HepG2 (cell line): Measurements from ENCODE around the gene PTH1R. TPM values are rescaled to one million over a fixed set of nuclear protein-coding genes. Genes with fewer than 3 reads are reported as not detected.

Experiments
- ATAC-seq: fragments of 200-7000 bp; cut with Tn5 transposase; 3 replicates; pipeline ENCODE4 v1.9.1; 2020; ENCODE audit warnings: mild to moderate bottlenecking, moderate library complexity
- BruUV-seq: library from RNA; stranded (reverse); fragments of 400-500 nt; replicated peaks from 2 replicates; lab custom pipeline; 2021; lab: Mats Ljungman, UMichigan
- CTCF ChIA-PET: fragments of 300-600 bp; formaldehyde crosslinking; extraction: SDS; loops from one replicate; lab custom pipeline; 2021; ENCODE audit warnings: low total read pairs, inconsistent platforms, low intra/inter-chr PET ratio; lab: Yijun Ruan, JAX
- POLR2A ChIA-PET: fragments of 350-600 bp; sonication (Branson Sonifier 250); formaldehyde crosslinking; loops from one replicate; lab custom pipeline; 2020; ENCODE audit warnings: antibody characterized with exemption, inconsistent platforms; lab: Yijun Ruan, JAX
- DNase-seq: peaks from one replicate; pipeline ENCODE4 v3.0.0-alpha.2; 2015; ENCODE audit warnings: low spot score
- FAIRE-seq: peaks from 3 replicates; lab custom pipeline; 2011; peaks lifted over from hg19 to GRCh38; lab: Jason Lieb, UNC
- H2AFZ ChIP-seq: one replicate; pipeline ENCODE4 v1.6.1; 2011; ENCODE audit warnings: low read length, inconsistent platforms
- H3K27ac ChIP-seq: fragments of 300-600 bp; 3 replicates; pipeline ENCODE4 v1.8.0; 2011; ENCODE audit warnings: mixed run types, mild to moderate bottlenecking, mixed read lengths, low read length, inconsistent platforms; ENCODE audit not compliant: insufficient read depth; ENCODE audit errors: extremely low read length
- H3K27me3 ChIP-seq, 2 experiments: fragments of 200-600 bp in 1 of 2; 2 replicates in 1 of 2; 3 replicates in 1 of 2; pipeline versions ENCODE4 v1.6.0 to v1.8.0; 2011; ENCODE audit warnings: low read length in 2 of 2, mild to moderate bottlenecking in 2 of 2, moderate library complexity in 2 of 2, inconsistent platforms in 1 of 2; ENCODE audit not compliant: insufficient read depth in 2 of 2, control insufficient read depth in 1 of 2
- H3K36me3 ChIP-seq, 2 experiments: fragments of 200-600 bp in 1 of 2; replicated peaks in 1 of 2; 2 replicates in 1 of 2; 3 replicates in 1 of 2; pipeline versions ENCODE4 v1.5.1 to v1.8.0; 2011; ENCODE audit warnings: low read length in 2 of 2, inconsistent platforms in 1 of 2; ENCODE audit not compliant: insufficient read depth in 2 of 2, control insufficient read depth in 1 of 2
- H3K4me1 ChIP-seq: 2 replicates; pipeline ENCODE4 v1.5.1; 2012; ENCODE audit warnings: low read length, inconsistent platforms; ENCODE audit not compliant: insufficient read depth
- H3K4me2 ChIP-seq: 2 replicates; pipeline ENCODE4 v1.6.0; 2011; ENCODE audit warnings: low read depth, low read length, inconsistent platforms
- H3K4me3 ChIP-seq, 3 experiments: fragments of 200-600 bp in 1 of 3; sonication (generic), shearing (Covaris generic) in 1 of 3; replicated peaks in 1 of 3; 2 replicates each; pipeline ENCODE4 v1.5.1; 2011 to 2016; ENCODE audit warnings: low read length in 3 of 3, inconsistent platforms in 2 of 3, low read depth in 2 of 3, mild to moderate bottlenecking in 2 of 3, control low read depth in 1 of 3, mixed read lengths in 1 of 3; ENCODE audit not compliant: insufficient read depth in 1 of 3
- H3K79me2 ChIP-seq: one replicate; pipeline ENCODE4 v1.6.1; 2011; ENCODE audit warnings: low read length, inconsistent platforms; ENCODE audit not compliant: insufficient read depth
- H3K9ac ChIP-seq: 2 replicates; pipeline ENCODE4 v1.6.0; 2011; ENCODE audit warnings: mild to moderate bottlenecking, low read depth, low read length, inconsistent platforms; ENCODE audit not compliant: insufficient read depth
- H3K9me3 ChIP-seq: 2 replicates; pipeline ENCODE4 v1.5.1; 2012; ENCODE audit warnings: mild to moderate bottlenecking, low read length
- H4K20me1 ChIP-seq: 2 replicates; pipeline ENCODE4 v1.6.0; 2011; ENCODE audit warnings: inconsistent platforms, mild to moderate bottlenecking, low read length, moderate library complexity; ENCODE audit not compliant: insufficient read depth
- ESRRA ChIP-seq: sonication (generic); formaldehyde crosslinking; IDR thresholded peaks from 2 replicates; pipeline ENCODE4 v1.5.1; 2020; ENCODE audit warnings: mild to moderate bottlenecking, low read depth, missing genetic modification reagents
- FOSL1 ChIP-seq: sonication (generic); formaldehyde crosslinking; IDR thresholded peaks from 2 replicates; pipeline ENCODE4 v1.9.0; 2021; ENCODE audit warnings: missing genetic modification reagents, borderline replicate concordance
- HNF1A ChIP-seq, 2 experiments: sonication (generic) in 1 of 2; formaldehyde crosslinking in 1 of 2; IDR thresholded peaks; 2 replicates each; pipeline versions ENCODE4 v1.4.0 to v1.6.1; 2016 to 2020; ENCODE audit warnings: borderline replicate concordance in 1 of 2, low read depth in 1 of 2, mild to moderate bottlenecking in 1 of 2, missing genetic modification reagents in 1 of 2
- PLRG1 ChIP-seq: fragments of 450-650 bp; conservative IDR thresholded peaks from 2 replicates; pipeline ENCODE4 v1.6.1; 2016
- POLR2AphosphoS2 ChIP-seq: IDR thresholded peaks from 2 replicates; pipeline ENCODE4 v1.6.1; 2011; ENCODE audit warnings: low read depth, low read length, improper control_type of control experiment
- SRY ChIP-seq: sonication (generic); formaldehyde crosslinking; IDR thresholded peaks from 2 replicates; pipeline ENCODE4 v1.8.0; 2022; ENCODE audit warnings: mild to moderate bottlenecking, missing genetic modification reagents
- ZNF431 ChIP-seq: sonication (generic); formaldehyde crosslinking; IDR thresholded peaks from 2 replicates; pipeline ENCODE4 v1.9.0; 2022; ENCODE audit warnings: missing genetic modification reagents, low read depth, mild to moderate bottlenecking, borderline replicate concordance
- WGBS: methylation state at CpG from one replicate; pipeline ENCODE4 v1.1.6; 2017; ENCODE audit warnings: low lambda C conversion rate; 5-methylcytosine and 5-hydroxymethylcytosine counted together
- in situ Hi-C: cut with HindIII; loops from 2 replicates; pipeline ENCODE4 v1.10.0; 2017; ENCODE audit warnings: low pct_unique_long_range_greater_than_20kb; ENCODE audit not compliant: extremely low pct_ligation_motif_present
- intact Hi-C: fragments of 100-400 bp; cut with micrococcal nuclease; formaldehyde crosslinking; loops from one replicate; pipeline ENCODE4 v1.10.0; 2022; ENCODE audit not compliant: unreplicated experiment
- polyA plus RNA-seq, 8 experiments: library from polyadenylated mRNA; depleted of rRNA in 3 of 8; stranded (reverse) in 7 of 8; unstranded in 1 of 8; fragments of >200 nt; fragmentation: Illumina TruSeq in 4 of 8; extraction: Trizol in 4 of 8; gene quantifications; 2 replicates each; pipeline versions ENCODE4 v1.2.1 to v1.2.3, GENCODE V29; 2011 to 2016; ENCODE audit warnings: low read depth in 4 of 8, missing spikeins in 1 of 8, mixed read lengths in 1 of 8; ENCODE audit not compliant: insufficient read depth in 1 of 8
- total RNA-seq, 5 experiments: library from RNA; depleted of rRNA; stranded (reverse); fragments of >200 nt; fragmentation: Illumina TruSeq; extraction: Trizol; gene quantifications; 2 replicates each; pipeline ENCODE4 v1.2.3, GENCODE V29; 2016; ENCODE audit warnings: low read depth in 1 of 5
- TF ChIP-seq, protein P1 (sequence below): sonication (generic); formaldehyde crosslinking; IDR thresholded peaks from 2 replicates; pipeline ENCODE4 v1.5.0; 2020; ENCODE audit warnings: mild to moderate bottlenecking, missing genetic modification reagents, borderline replicate concordance
- TF ChIP-seq, protein P2 (sequence below): sonication (generic); formaldehyde crosslinking; IDR thresholded peaks from 2 replicates; pipeline ENCODE4 v1.9.0; 2021; ENCODE audit warnings: missing genetic modification reagents, mild to moderate bottlenecking, borderline replicate concordance
- TF ChIP-seq, protein P3 (sequence below): sonication (generic); formaldehyde crosslinking; IDR thresholded peaks from 2 replicates; pipeline ENCODE4 v1.4.0; 2020; ENCODE audit warnings: mild to moderate bottlenecking, missing genetic modification reagents
- TF ChIP-seq, protein P4 (sequence below): fragments of 450-650 bp; IDR thresholded peaks from 2 replicates; pipeline ENCODE4 v1.6.1; 2017

The PTH1R gene
- total and polyA plus RNA-seq, 2 of the 13 experiments (the other 11 are each of a cell fraction or from before 2014, with no cell fraction given), result not detected

DNA sequence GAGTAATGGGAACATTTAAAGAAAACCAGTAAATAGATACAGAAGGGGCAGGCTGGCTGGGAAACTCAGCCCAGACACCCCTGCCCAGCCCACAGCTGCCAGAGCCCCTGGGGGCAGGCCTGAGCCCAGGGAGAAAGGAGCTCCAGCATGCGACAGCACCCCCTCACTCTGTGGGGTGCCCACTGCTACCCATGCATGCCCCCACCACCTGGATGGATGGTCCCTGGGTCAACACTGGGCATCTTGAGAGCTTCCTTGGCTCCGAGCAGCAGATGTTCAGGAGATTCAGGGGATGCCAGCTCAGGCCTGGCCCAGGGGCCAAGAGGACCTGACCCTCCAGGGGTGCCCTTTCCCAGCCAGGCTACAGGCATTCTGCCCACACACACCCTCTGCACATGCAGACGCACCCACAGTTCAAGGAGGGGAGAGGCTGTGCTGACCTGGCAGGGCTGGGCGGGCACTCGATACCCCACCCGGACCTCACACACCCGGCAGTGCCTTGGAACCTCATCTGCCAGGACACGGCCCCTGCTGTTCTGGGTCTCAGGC, 31.5 kb downstream of the PTH1R start:
- intact Hi-C loops (loop anchor here (1.0 kb wide), 2 partner anchors 43 to 204 kb away; no protein-coding TSS in a partner anchor), in situ Hi-C loops (loop anchor here (5.0 kb wide), 2 partner anchors 42 to 197 kb away; no protein-coding TSS in a partner anchor)
- BruUV-seq, result no TSS peak
- peak; percentile 27 for ATAC-seq
- Histone ChIP-seq H3K9me3 (no peaks in the 10 kb centered on the region), H3K27ac (no peak overlapping the region), H3K4me3 (peak overlapping the region in 1 of 3 experiments; percentile 22; a peak in 1 of 6 replicates), H3K9ac (no peak overlapping the region), H4K20me1 (no peaks in the 10 kb centered on the region), H3K4me1 (peaks cover 10% of the 10 kb centered on the region), H3K79me2 (no peaks in the 10 kb centered on the region), H3K4me2 (peak overlapping the region; percentile 46), H2AFZ (no peak overlapping the region), H3K27me3 (peaks cover 0 to 30% of the 10 kb centered on the region in 2 experiments; a peak in 3 of 5 replicates), H3K36me3 (no peaks in the 10 kb centered on the region)
- ChIA-PET CTCF (interaction anchor here (1.5 to 3.3 kb wide), 2 partner anchors 42 to 204 kb away, joined by 15 to 17 read pairs; no protein-coding TSS in a partner anchor), POLR2A (no interaction called here)
- 33% methylated on average over 1 of the region's 8 CpGs for WGBS
- FAIRE-seq, result no peak
- no peak for DNase-seq
- TF ChIP-seq, protein P1, sequence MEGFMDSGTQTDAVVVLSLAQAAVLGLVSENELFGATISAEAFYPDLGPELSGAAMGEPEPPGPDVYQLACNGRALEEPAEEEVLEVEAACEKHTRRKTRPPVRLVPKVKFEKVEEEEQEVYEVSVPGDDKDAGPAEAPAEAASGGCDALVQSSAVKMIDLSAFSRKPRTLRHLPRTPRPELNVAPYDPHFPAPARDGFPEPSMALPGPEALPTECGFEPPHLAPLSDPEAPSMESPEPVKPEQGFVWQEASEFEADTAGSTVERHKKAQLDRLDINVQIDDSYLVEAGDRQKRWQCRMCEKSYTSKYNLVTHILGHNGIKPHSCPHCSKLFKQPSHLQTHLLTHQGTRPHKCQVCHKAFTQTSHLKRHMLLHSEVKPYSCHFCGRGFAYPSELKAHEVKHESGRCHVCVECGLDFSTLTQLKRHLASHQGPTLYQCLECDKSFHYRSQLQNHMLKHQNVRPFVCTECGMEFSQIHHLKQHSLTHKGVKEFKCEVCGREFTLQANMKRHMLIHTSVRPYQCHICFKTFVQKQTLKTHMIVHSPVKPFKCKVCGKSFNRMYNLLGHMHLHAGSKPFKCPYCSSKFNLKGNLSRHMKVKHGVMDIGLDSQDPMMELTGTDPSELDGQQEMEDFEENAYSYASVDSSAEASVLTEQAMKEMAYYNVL (CRISPR knock-in tag), result no peak
- no peak for TF ChIP-seq PLRG1
- TF ChIP-seq, protein P2, sequence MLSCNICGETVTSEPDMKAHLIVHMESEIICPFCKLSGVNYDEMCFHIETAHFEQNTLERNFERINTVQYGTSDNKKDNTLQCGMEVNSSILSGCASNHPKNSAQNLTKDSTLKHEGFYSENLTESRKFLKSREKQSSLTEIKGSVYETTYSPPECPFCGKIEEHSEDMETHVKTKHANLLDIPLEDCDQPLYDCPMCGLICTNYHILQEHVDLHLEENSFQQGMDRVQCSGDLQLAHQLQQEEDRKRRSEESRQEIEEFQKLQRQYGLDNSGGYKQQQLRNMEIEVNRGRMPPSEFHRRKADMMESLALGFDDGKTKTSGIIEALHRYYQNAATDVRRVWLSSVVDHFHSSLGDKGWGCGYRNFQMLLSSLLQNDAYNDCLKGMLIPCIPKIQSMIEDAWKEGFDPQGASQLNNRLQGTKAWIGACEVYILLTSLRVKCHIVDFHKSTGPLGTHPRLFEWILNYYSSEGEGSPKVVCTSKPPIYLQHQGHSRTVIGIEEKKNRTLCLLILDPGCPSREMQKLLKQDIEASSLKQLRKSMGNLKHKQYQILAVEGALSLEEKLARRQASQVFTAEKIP (CRISPR knock-in tag), result no peak
- no peak for TF ChIP-seq POLR2AphosphoS2
- TF ChIP-seq FOSL1 (CRISPR knock-in tag), result no peak
- no peak for TF ChIP-seq ZNF431 (CRISPR knock-in tag)
- TF ChIP-seq SRY (CRISPR knock-in tag), result no peak
- no peak for TF ChIP-seq HNF1A (IDR thresholded peaks at IDR 0.05; ENCODE audit: low read depth)
- no peak for TF ChIP-seq HNF1A (CRISPR knock-in tag; IDR thresholded peaks at IDR 0.05; ENCODE audit: borderline replicate concordance)
- TF ChIP-seq, protein P3, sequence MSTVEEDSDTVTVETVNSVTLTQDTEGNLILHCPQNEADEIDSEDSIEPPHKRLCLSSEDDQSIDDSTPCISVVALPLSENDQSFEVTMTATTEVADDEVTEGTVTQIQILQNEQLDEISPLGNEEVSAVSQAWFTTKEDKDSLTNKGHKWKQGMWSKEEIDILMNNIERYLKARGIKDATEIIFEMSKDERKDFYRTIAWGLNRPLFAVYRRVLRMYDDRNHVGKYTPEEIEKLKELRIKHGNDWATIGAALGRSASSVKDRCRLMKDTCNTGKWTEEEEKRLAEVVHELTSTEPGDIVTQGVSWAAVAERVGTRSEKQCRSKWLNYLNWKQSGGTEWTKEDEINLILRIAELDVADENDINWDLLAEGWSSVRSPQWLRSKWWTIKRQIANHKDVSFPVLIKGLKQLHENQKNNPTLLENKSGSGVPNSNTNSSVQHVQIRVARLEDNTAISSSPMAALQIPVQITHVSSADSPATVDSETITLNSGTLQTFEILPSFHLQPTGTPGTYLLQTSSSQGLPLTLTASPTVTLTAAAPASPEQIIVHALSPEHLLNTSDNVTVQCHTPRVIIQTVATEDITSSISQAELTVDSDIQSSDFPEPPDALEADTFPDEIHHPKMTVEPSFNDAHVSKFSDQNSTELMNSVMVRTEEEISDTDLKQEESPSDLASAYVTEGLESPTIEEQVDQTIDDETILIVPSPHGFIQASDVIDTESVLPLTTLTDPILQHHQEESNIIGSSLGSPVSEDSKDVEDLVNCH (CRISPR knock-in tag), result no peak
- TF ChIP-seq, protein P4, sequence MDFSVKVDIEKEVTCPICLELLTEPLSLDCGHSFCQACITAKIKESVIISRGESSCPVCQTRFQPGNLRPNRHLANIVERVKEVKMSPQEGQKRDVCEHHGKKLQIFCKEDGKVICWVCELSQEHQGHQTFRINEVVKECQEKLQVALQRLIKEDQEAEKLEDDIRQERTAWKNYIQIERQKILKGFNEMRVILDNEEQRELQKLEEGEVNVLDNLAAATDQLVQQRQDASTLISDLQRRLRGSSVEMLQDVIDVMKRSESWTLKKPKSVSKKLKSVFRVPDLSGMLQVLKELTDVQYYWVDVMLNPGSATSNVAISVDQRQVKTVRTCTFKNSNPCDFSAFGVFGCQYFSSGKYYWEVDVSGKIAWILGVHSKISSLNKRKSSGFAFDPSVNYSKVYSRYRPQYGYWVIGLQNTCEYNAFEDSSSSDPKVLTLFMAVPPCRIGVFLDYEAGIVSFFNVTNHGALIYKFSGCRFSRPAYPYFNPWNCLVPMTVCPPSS, result no peak
- TF ChIP-seq ESRRA (CRISPR knock-in tag), result no peak
